Cardiac muscle cell (in vitro differentiated cells and primary cell): Measurements from ENCODE around the gene MIEN1. TPM values are rescaled to one million over a fixed set of nuclear protein-coding genes. Genes with fewer than 3 reads are reported as not detected.
A peak's percentile ranks its signal among the peaks of the same experiment; 100 is the strongest.

Experiments used
- DNase-seq, 2 donors: peaks; one replicate each; pipeline versions ENCODE4 v3.0.0 to v3.0.0-alpha.2; 2010 to 2017; ENCODE audit warnings: low read depth in 1 of 2, low spot score in 1 of 2
- H3K27ac ChIP-seq: fragments of 200-600 bp; sonication (generic); 2 replicates; pipeline ENCODE4 v1.5.1; 2016
- H3K27me3 ChIP-seq: fragments of 200-600 bp; sonication (generic); 2 replicates; pipeline ENCODE4 v1.6.0; 2016; ENCODE audit warnings: control low read depth
- H3K36me3 ChIP-seq: fragments of 200-600 bp; sonication (generic); 2 replicates; pipeline ENCODE4 v1.5.1; 2016; ENCODE audit warnings: control low read depth
- H3K4me1 ChIP-seq: fragments of 200-600 bp; sonication (generic); 2 replicates; pipeline ENCODE4 v1.8.1; 2017; ENCODE audit warnings: low read depth, mild to moderate bottlenecking, mixed run types
- H3K4me3 ChIP-seq: fragments of 200-600 bp; sonication (generic); 2 replicates; pipeline ENCODE4 v1.5.1; 2016; ENCODE audit warnings: mild to moderate bottlenecking
- H3K9me3 ChIP-seq: fragments of 200-600 bp; sonication (generic); 2 replicates; pipeline ENCODE4 v1.5.1; 2017; ENCODE audit warnings: low read depth, mild to moderate bottlenecking, control low read depth
- polyA plus RNA-seq: library from polyadenylated mRNA; unstranded; fragments of >200 nt; fragmentation: Nextera tagmentation; extraction: Ambion mirVana; gene quantifications from 2 replicates; pipeline ENCODE4 v1.2.1, GENCODE V29; 2016
- total RNA-seq: library from RNA; depleted of rRNA; stranded (reverse); fragments of >200 nt; gene quantifications from 2 replicates; pipeline ENCODE4 v1.2.3, GENCODE V29; 2016
- TF ChIP-seq, protein P1 (sequence below): IDR thresholded peaks from 2 replicates; pipeline ENCODE4 v1.5.1; 2012; ENCODE audit warnings: low read depth, mild to moderate bottlenecking, low read length

The MIEN1 gene
- total and polyA plus RNA-seq, 2 experiments from 2014 or later, result 64.3 to 87.8 TPM

DNA sequence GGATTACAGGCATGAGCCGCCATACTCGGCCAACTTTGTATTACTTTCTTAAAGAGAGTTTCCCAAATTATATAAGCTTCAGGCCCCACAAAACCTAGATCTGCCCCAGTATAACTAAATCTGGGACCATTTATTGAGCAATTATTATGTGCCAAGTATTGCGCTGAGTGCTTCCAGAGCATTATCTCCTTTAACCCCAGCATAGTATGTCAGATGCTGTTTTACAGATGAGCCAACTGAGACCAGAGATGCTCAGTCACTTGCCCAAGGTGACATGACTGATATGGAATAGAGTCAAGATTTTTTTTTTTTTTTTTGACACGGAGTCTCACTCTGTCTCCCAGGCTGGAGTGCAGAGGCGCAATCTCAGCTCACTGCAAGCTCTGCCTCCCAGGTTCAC lies 32.4 kb downstream of the MIEN1 start:
- Histone ChIP-seq H3K36me3 (no peaks in the 10 kb centered on the region), H3K27me3 (no peaks in the 10 kb centered on the region), H3K4me1 (peaks cover 41% of the 10 kb centered on the region), H3K9me3 (no peaks in the 10 kb centered on the region), H3K27ac (no peak overlapping the region), H3K4me3 (no peak overlapping the region)
- no peak for DNase-seq
- TF ChIP-seq, protein P1, sequence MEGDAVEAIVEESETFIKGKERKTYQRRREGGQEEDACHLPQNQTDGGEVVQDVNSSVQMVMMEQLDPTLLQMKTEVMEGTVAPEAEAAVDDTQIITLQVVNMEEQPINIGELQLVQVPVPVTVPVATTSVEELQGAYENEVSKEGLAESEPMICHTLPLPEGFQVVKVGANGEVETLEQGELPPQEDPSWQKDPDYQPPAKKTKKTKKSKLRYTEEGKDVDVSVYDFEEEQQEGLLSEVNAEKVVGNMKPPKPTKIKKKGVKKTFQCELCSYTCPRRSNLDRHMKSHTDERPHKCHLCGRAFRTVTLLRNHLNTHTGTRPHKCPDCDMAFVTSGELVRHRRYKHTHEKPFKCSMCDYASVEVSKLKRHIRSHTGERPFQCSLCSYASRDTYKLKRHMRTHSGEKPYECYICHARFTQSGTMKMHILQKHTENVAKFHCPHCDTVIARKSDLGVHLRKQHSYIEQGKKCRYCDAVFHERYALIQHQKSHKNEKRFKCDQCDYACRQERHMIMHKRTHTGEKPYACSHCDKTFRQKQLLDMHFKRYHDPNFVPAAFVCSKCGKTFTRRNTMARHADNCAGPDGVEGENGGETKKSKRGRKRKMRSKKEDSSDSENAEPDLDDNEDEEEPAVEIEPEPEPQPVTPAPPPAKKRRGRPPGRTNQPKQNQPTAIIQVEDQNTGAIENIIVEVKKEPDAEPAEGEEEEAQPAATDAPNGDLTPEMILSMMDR, result no peak

DNA sequence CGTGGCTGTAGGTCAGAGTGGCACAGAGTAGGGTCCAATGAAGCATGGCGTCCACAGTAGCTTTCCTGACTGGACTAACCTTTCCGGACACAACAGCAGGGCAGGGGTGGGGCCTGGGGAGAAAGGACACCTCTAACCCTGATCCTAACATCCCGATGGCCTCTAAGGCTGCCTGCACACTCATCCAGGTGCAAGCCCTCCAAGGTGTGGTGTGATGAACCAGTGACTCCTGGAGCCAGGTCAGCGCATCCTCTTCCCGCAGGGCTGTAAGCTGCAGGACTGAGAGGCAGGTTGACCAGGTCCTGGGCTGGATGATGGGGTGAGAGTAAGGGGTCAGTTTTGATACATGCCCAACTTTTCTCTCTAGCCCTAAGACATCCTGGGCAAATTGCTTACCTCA lies 33.6 kb downstream of the MIEN1 start:
- Histone ChIP-seq H3K27me3 (no peaks in the 10 kb centered on the region), H3K4me3 (no peak overlapping the region), H3K4me1 (peaks cover 29% of the 10 kb centered on the region), H3K9me3 (no peaks in the 10 kb centered on the region), H3K27ac (no peak overlapping the region), H3K36me3 (no peaks in the 10 kb centered on the region)
- no peak for DNase-seq
- TF ChIP-seq, protein P1, result no peak

GRCh38 chr17:39695089-39695474 lies 35.2 kb downstream of the MIEN1 start:
- H3K27me3 ChIP-seq, result no peaks in the 10 kb centered on the region
- H3K9me3 ChIP-seq, result no peaks in the 10 kb centered on the region
- H3K36me3 ChIP-seq, result no peaks in the 10 kb centered on the region
- no peak overlapping the region for H3K4me3 ChIP-seq
- H3K4me1 ChIP-seq, result peaks cover 23% of the 10 kb centered on the region
- H3K27ac ChIP-seq, result peak overlapping the region; percentile 80
- TF ChIP-seq, protein P1, result no peak
- no peak for DNase-seq

GRCh38 chr17:39694593-39694992 lies 35.7 kb downstream of the MIEN1 start:
- H3K9me3 ChIP-seq, result no peaks in the 10 kb centered on the region
- no peaks in the 10 kb centered on the region for H3K36me3 ChIP-seq
- no peak for DNase-seq
- H3K4me1 ChIP-seq, result peaks cover 23% of the 10 kb centered on the region
- H3K27ac ChIP-seq, result peak overlapping the region; percentile 80
- no peak overlapping the region for H3K4me3 ChIP-seq
- TF ChIP-seq, protein P1, result no peak
- H3K27me3 ChIP-seq, result no peaks in the 10 kb centered on the region

DNA sequence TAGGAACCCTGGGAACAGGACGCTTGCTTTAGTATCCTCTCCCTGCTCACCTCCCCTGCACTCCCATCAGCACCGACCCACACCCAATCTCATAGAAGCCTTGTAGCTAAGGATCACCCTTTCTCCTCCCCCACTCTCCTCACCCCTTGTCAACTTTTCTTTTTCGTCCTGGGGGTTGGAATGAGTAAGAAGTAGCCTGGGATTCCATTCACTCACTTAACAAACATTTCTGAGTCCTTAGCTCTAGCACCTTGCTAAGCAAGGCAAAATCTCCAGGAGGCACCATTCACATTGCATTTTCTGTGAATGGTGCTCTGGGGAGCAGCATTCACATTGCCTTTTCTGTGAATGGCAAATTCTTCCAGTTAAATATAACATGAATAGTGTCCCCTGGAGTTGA lies 41.4 kb downstream of the MIEN1 start:
- Histone ChIP-seq H3K36me3 (no peaks in the 10 kb centered on the region), H3K4me3 (peak overlapping the region; percentile 68), H3K4me1 (peaks cover 9% of the 10 kb centered on the region), H3K9me3 (no peaks in the 10 kb centered on the region), H3K27ac (no peak overlapping the region), H3K27me3 (no peaks in the 10 kb centered on the region)
- DNase-seq, result no peak
- TF ChIP-seq, protein P1, result no peak

GRCh38 chr17:39688475-39688835 lies 41.9 kb downstream of the MIEN1 start:
- peak overlapping the region; percentile 96 for H3K27ac ChIP-seq
- no peak for DNase-seq
- H3K4me1 ChIP-seq, result peaks cover 9% of the 10 kb centered on the region
- TF ChIP-seq, protein P1, result no peak
- H3K9me3 ChIP-seq, result no peaks in the 10 kb centered on the region
- H3K27me3 ChIP-seq, result no peaks in the 10 kb centered on the region
- H3K36me3 ChIP-seq, result no peaks in the 10 kb centered on the region
- H3K4me3 ChIP-seq, result peak overlapping the region; percentile 68
